NCI-H1694 treated with DMSO at 0.1 percent for 48 hours (cell line): Measurements from ENCODE around the gene KRT222.

ENCODE experiments used
- DNase-seq: peaks from one replicate; lab custom pipeline; 2025; lab: John Stamatoyannopoulos, UW

Gene KRT222

DNA sequence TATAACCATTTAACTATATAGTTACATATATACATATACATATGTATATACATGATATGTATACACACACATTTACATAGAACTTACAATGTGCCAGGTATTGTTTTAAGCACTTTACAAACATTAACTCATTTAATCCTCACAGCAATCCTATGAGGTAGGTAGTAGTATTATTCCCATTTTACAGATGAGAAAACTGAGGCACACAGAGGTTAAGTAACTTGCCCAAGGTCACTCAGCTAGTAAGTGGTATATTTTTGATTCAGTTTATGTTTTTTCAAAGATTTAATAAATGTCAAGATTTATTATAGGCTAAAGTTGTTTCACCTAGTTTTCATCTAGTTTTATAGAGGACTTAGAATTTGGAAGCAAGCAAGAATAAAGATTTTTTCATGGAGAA, 6.6 kb downstream of the KRT222 start:
- DNase-seq: no peak

- no peak for DNase-seq
Observed at GRCh38 chr17:40651939-40652338, 13.0 kb downstream of the KRT222 start.

DNA sequence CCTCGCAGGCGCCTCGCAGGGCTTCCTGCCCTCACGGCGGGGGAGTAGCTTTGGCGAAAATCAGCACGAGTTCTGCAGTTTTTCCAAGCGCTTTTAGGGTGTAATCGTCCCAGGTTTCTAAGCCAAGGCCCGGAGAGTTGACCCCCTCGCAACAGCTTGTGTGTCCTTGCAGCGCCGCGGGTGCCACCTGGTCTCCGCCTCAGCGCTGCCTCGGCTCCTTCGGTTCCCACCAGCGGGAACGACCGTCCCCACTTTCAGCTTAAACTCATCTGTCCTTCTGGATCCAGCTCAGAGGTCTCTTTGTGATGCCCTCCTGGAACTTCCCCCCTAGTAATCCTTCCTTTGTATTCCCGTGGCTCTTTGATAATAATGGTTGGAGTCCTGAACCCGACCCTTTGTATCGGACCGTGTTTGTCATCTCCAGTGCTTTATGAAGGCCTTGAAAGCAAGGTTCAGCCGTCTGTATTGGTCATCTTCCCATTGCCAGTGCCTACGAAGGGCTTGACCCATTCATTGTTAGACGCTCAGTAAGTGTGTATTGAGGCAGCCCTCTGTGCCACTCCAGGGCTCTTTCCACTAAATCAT, 16.5 kb downstream of the KRT222 start:
- no peak for DNase-seq

DNA sequence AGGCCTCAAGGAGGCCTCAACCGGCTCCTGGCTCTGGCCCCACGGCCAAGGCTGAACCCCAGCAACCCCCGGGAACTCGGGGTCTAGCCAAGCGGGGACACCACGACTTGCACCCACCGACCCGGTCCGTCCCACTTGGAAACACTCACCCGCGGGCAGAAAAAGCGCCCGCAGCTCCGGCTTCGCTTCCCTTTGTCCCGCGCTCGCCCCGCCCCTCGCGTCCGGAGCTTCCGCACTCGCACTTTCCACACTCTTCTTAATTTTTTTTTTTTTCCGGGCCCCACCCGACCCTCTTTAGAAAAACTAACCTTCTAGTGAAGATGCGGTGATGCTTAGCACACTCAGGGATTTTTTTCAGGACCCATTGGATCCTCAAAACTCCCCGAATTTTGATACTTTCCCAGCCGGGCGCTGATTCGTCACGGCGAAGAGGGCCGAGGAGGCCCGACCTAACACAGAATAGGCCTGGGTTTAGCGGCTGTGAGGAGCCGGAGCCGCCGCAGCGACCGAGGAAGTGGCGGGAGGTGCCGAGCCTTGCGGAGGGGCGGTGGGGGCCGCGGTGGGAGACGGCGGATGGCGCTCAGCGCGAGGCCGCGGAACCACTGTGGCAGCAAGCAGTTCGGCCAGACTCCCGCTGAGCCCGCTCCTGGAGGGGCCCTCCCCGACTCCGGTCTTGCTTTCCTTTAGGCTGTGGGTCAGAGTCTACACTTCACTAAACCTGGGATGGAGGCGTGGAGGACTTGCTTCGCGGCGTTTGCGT, 17.2 kb downstream of the KRT222 start, which contains the start of gene SMARCE1:
SMARCE1 (minus strand) TSS at position 195 of the 760 bp plus-strand sequence. CDS start 2,016 bp downstream, outside the sequence.
- peak; percentile 40 for DNase-seq

DNA sequence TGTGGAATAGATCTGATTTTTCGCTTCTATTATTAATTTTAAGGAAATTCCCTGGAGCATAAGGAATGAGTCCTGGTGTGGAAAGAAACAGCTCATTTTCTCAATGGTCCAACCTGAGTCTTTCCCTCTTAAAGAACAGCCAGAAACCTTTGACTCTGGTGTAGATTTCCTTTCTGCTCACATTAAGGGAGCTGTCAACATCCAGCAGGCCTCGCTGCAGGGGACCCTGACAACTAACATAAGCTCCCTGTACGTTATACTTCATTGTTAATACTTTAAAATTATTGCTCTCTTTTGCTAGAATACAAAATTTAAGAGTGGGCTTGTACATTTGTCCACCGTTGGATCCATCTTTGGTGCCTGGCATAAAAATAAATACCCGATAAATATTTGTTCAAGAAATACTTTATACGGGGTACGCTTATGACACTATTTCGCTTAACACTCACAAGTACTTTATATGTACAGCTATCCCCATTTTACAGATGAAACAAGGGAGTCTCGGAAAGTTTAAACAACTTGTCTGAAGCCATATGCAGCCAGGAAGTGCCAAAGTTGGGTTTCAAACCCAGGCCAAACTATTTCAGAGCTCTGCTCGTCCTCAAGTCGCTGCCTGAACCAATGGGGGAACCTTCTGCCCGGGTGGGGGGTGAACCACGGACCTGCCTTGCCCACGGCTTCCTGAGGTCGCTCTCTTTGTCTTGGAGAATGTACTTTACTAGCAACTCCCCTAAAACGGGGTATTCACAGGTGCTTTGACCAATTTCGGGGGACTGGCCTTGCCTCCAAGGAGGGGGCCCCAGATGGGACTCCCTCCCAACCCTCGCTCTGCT, 18.0 kb downstream of the KRT222 start:
- DNase-seq: peak; percentile 33

GRCh38 chr17:40645943-40646342, 19.0 kb downstream of the KRT222 start:
- no peak for DNase-seq

GRCh38 chr17:40645291-40645690, 19.7 kb downstream of the KRT222 start:
- no peak for DNase-seq

DNA sequence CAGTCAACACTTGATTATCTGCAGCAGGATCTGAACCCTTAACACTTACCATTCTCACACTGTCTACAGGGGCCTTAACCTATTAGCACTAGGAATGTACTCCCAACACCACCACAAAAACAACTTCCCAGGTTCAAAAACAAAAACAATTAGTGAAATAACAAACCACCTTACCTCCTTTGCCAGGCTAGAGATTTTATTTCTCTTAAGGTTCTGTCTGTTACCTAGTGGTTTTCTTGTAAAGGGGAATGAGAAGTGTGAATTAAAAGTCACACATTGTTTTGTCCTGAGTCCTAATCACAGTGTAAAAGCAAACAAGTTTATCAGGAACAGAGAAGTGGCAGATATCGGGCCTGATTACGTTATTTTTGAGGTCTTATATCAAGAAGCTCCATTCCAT, 27.0 kb downstream of the KRT222 start:
- no peak for DNase-seq

- no peak for DNase-seq
Observed at GRCh38 chr17:40633871-40634270, 31.1 kb downstream of the KRT222 start.

- no peak for DNase-seq
Observed at GRCh38 chr17:40632216-40632615, 32.8 kb downstream of the KRT222 start.

DNA sequence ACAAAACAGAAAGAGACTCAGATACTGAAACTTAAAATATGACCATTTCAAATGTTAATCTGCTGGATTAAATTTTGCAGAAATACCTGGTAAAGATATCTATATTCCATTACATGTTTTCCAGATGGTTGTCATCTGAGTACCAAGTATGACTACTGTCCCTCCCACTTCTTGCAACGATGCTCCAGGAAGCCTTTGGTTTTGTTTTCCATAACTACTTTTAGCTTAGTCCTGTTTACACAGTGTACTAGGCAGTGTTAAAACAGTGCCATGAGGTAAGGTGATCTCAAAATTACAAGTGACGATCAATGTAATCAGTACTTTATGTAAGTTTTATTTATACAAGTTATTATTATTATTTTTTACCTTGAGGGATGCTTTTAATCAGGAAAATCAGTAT, 35.1 kb downstream of the KRT222 start:
- no peak for DNase-seq

DNA sequence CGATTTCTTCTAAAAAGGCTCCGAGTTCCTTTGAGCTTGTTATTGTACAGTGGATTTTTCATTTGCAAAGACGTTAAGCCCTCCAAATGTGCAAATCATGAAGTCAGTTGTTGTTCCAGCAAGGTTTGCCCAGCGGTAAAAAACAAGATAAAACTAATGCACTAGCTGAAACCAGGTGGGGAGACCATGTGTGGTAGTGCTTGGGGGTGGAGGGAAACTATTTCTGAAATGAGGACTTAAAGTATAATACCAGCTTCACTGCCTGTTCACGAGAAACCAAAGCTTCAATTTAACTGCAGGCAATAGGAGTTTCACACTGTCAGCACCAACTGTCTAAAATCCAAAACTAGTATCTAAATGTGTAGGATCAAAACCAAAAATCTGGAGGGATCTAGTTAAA, 39.7 kb downstream of the KRT222 start:
- DNase-seq: no peak

GRCh38 chr17:40623419-40624210, 41.4 kb downstream of the KRT222 start:
- DNase-seq: no peak

- no peak for DNase-seq
Observed at GRCh38 chr17:40622509-40622928, 42.5 kb downstream of the KRT222 start.

DNA sequence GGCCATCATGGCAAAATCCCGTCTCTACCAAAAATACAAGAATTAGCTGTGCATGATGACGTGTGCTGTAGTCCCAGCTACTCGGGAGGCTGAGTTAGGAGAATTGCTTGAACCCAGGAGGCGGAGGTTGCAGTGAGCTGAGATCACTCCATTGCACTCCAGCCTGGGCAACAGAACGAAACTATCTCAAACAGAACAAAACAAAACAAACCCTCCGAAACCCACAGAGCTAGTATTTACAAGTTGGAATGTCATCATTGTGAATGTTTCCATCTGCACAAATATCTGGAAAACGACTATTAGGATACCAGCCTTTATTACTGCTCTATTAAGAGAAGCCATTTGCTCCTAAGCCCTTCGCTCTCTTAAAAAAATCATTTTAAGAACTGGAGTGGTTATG, 43.4 kb downstream of the KRT222 start:
- DNase-seq: no peak

- no peak for DNase-seq
Observed at GRCh38 chr17:40621019-40621418, 44.0 kb downstream of the KRT222 start.

DNA sequence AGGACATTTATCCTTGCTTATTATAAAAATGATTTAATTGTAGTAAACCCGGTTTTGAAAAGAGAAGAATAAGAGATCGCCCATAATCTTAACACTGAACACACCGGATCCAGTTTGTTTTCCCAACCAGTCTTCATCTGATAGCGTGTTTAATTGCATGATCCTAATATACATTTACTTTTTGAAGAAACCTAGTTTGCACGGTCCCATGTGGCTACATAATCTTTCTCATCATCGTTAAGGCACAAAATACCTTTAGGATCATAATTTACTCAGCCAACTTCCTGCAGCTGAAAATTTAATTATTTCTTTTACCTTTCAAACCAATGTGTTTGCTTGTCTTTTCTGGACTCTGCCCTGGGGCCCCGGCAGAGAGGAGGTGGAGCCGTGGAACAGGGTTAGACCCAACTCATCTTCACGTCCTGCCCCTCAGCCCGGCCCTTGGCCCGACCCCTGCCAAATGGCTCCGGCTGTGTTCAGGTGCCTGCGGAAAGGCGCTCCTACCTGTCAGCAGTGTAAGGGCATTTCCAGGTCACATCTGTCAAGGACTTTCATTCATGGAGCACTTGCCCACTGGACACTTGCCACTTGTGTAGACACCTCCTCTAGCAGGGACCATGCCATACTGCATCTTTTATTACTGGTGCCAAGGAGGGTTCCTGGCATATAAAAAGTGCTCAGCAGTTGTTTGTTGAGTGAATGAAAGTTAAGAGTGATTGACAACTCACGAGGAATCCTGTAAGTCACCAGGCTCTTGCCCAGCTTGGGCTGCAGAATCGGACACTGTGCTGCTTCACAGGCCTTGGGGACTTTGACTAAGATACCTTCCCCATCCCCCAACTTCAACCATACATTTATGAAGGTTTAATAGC, 46.0 kb downstream of the KRT222 start:
- DNase-seq: no peak

DNA sequence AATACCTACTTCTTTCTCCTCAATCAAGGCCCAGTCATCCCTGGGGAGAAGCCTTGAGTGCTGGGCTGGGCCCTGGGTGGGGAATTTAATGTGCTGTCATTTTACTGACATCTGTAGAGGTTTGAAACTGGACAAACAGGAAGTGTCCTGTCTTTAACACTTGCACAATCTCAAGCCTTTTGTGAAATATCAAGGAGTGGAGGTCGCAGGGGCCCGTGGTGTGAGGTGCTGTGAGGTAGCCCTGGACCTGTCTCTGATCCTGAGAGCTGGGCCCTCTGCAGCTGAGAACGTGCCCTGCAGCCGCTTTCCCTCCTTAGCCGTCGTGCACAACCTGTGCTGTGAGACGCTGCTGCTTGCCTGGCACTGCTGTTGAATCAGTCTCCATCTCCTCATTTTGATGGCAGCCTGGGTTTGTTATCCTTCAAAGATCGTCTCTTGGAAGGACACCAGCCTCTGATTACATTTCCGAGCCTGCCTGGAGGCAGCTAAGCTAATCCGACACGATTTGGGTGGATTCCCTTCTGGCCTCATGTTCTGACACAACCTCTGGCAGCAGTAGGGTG, 47.2 kb downstream of the KRT222 start:
- DNase-seq: no peak

DNA sequence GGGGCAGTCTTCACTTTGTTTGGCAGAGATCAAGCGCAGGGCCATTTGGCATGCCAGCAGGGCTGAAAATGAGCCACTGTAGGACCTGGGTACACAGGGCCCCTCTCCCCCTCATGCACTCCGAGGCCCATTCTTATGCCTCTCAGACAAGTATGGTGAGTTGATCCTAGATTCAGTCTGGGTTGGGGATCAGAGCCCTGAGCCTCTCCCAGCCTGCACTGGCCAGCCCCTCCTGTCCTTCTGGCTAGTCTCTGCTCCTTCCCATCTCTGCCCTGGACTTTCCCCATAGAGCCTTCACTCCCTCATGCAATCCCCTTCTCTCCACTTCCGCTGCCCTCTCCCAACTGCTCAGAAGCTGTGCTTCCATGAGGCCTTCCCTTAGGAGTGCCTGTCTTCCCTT, 48.4 kb downstream of the KRT222 start:
- no peak for DNase-seq

DNA sequence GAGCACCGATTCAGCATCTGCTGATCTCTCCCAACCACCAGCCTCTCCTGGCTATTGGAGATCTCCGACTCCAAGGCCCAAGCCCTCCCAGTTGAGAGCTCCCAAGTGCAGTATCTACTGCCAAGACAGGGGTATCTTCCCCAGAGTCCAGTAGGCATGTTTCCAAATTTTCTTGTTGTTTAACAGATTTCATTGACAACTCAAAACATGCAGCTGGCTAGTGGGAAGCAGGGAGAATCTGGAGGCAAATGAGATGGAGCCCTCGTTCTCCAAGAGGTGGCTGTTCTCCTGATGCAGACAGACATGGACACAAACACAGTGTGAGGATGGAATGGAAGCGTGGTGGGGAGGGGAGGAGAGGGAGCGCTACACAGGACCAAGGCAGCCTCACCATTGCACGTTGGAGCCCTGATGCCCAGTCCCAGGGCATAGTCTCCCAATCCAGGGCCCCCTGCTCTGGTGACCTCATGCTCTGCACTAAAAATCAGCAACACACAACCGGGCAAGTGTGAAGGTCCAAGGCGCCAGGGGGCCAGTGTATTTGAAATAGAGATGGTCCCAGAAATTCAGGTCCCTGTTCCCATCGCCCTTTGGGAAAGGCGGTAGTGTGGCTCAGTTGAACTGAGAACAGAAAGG, 49.0 kb downstream of the KRT222 start:
- DNase-seq: no peak
